Lung (tissue), 12 donors: ENCODE data around the gene RHEB. TPM values are rescaled to one million over a fixed set of nuclear protein-coding genes. Genes with fewer than 3 reads are reported as not detected.
A peak's percentile ranks its signal among the peaks of the same experiment; 100 is the strongest.

Experiments used
- ATAC-seq: fragments of 200-7000 bp; cut with Tn5 transposase; one replicate; pipeline ENCODE4 v1.9.1; 2020; ENCODE audit warnings: moderate number of reproducible peaks; ENCODE audit not compliant: insufficient read depth, low FRiP score
- DNase-seq, 3 donors: peaks; one replicate each; pipeline ENCODE4 v3.0.0-alpha.2; 2013 to 2017
- H3K27ac ChIP-seq, 2 donors: one replicate each; pipeline ENCODE4 v1.5.1; 2013; ENCODE audit warnings: mild to moderate bottlenecking in 2 of 2, moderate library complexity in 2 of 2, control low read depth in 1 of 2, inconsistent platforms in 1 of 2, low read depth in 1 of 2, low read length in 1 of 2
- H3K27me3 ChIP-seq, 3 donors: one replicate each; pipeline ENCODE4 v1.5.1; 2013; ENCODE audit warnings: low read length in 2 of 3; ENCODE audit not compliant: control insufficient read depth in 3 of 3, insufficient read depth in 3 of 3
- H3K36me3 ChIP-seq, 4 donors: one replicate each; pipeline ENCODE4 v1.5.1; 2013; ENCODE audit warnings: low read length in 4 of 4, mild to moderate bottlenecking in 1 of 4, moderate library complexity in 1 of 4; ENCODE audit not compliant: control insufficient read depth in 4 of 4, insufficient read depth in 4 of 4
- H3K4me1 ChIP-seq, 5 donors: one replicate each; pipeline ENCODE4 v1.5.1; 2013; ENCODE audit warnings: low read length in 5 of 5, mild to moderate bottlenecking in 2 of 5, moderate library complexity in 1 of 5; ENCODE audit not compliant: control insufficient read depth in 5 of 5, insufficient read depth in 5 of 5
- H3K4me3 ChIP-seq: one replicate; pipeline ENCODE4 v1.5.1; 2013; ENCODE audit warnings: mild to moderate bottlenecking, control low read depth, moderate library complexity
- H3K9ac ChIP-seq, 2 donors: one replicate each; pipeline ENCODE4 v1.5.1; 2013; ENCODE audit warnings: low read length in 2 of 2, control low read depth in 1 of 2; ENCODE audit not compliant: insufficient read depth in 1 of 2
- H3K9me3 ChIP-seq, 4 donors: one replicate each; pipeline ENCODE4 v1.5.1; 2013; ENCODE audit warnings: low read length in 3 of 4, mild to moderate bottlenecking in 1 of 4, moderate library complexity in 1 of 4; ENCODE audit not compliant: control insufficient read depth in 4 of 4, insufficient read depth in 3 of 4
- whole genome bisulfite sequencing, 2 donors: extraction: QIAGEN DNeasy Blood & Tissue Kit; methylation state at CpG; one replicate each; pipeline ENCODE4 v1.1.7; 2013; 5-methylcytosine and 5-hydroxymethylcytosine counted together
- polyA plus RNA-seq, 2 donors: library from polyadenylated mRNA; stranded (reverse); fragments of 200-250 nt; gene quantifications; one replicate each; pipeline ENCODE4 v1.2.1, GENCODE V29; 2013
- total RNA-seq, 2 donors: library from RNA; depleted of rRNA in 1 of 2; stranded (reverse); fragments of >200 nt in 1 of 2; gene quantifications; one replicate each; pipeline ENCODE4 v1.2.1, GENCODE V29; 2014 to 2021
- TF ChIP-seq, protein P1 (sequence below): IDR thresholded peaks from 2 replicates; pipeline ENCODE4 v1.5.1; 2012; ENCODE audit warnings: mild to moderate bottlenecking; ENCODE audit errors: control extremely low read depth, extremely low read depth
- donor health status: control.
- donor health status: control.
- donor health status: Bipolar disorder and iron deficiency.
- donor health status: healthy.
- donor health status: DM: yes; HTN: yes; CAD: no.

Gene RHEB
- total and polyA plus RNA-seq, 4 donors, result 65.6 to 117 (median 83.8) TPM

DNA sequence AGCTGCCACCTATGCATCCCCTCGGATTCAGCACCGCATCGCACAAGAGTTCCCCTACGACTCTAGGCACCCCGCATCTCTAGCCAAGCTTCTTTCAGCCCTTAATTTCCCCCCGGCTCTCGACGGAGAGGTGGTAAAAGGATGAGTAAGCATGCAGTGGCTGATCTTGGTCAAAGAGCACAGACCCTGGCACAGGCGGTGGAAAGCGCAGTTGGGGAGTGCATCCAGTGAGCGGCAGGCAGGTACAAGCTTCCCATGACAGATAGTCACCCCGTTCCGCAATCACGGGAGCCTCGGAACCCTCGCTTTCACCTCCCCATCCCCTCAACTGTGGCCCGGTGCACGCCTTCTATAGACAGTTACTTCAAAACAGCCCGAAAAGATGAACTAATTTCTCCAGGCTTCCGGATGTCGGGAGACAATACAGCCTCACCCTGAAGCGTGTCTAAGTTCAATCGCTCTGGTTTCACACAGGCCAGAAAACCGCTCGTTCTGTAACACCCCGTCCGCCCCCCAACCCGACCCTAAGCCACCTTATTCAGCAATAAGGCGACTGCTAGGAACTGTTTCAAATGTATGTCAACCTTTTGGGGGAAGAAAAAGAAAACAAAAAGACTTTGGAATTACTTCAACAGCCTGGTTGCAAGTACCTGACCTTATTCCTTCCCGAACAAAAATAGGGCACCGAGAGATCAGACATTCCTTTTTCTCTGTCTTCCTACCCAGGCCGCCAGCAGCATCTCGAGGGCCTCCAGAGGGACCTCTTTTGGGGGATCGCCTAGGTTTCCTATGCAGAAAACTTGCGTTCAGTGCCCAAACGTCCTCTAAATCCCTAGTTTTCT, 1.4 kb downstream of the RHEB start:
- TF ChIP-seq, protein P1, sequence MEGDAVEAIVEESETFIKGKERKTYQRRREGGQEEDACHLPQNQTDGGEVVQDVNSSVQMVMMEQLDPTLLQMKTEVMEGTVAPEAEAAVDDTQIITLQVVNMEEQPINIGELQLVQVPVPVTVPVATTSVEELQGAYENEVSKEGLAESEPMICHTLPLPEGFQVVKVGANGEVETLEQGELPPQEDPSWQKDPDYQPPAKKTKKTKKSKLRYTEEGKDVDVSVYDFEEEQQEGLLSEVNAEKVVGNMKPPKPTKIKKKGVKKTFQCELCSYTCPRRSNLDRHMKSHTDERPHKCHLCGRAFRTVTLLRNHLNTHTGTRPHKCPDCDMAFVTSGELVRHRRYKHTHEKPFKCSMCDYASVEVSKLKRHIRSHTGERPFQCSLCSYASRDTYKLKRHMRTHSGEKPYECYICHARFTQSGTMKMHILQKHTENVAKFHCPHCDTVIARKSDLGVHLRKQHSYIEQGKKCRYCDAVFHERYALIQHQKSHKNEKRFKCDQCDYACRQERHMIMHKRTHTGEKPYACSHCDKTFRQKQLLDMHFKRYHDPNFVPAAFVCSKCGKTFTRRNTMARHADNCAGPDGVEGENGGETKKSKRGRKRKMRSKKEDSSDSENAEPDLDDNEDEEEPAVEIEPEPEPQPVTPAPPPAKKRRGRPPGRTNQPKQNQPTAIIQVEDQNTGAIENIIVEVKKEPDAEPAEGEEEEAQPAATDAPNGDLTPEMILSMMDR, result no peak
- Histone ChIP-seq H3K27me3 (no peaks in the 10 kb centered on the region), H3K9me3 (no peaks in the 10 kb centered on the region), H3K4me3 (peak overlapping the region; percentile 91), H3K4me1 (peaks cover 0 to 39% (median 20%) of the 10 kb centered on the region in 5 donors), H3K9ac (peak overlapping the region; percentile 53 to 81), H3K36me3 (peaks cover 0 to 4% (median 0%) of the 10 kb centered on the region in 4 donors), H3K27ac (peak overlapping the region; percentile 97 to 100)
- 1 to 3% methylated on average over 36 of the region's 36 CpGs for WGBS, 2 donors
- DNase-seq, result peak; percentile 38 to 56 (median 50)
- no peak for ATAC-seq

DNA sequence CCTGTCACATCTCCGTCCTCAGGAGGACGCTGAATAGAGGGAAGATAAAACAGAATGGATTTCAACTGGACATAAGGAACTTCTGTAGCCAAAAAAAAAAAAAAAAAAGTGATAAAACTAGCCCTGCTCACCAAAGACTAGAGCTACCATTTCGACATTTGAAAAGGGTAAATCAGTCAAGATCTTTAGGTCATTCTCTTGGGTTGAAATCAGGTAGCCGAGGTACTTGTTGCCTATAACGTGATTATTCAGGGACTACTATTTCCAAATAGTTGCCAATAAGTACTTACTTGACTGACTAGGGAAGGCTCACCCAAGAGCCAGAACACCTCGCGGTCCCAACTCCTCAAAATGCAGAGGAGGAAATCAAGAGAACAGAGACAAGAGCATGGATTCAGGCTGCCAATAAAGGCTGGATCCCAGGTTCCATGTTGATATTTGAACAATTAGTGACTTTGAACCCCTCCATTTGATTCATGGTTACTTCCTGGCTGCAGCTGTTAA, 2.0 kb downstream of the RHEB start:
- peaks cover 0 to 40% (median 22%) of the 10 kb centered on the region in 5 donors for H3K4me1 ChIP-seq

DNA sequence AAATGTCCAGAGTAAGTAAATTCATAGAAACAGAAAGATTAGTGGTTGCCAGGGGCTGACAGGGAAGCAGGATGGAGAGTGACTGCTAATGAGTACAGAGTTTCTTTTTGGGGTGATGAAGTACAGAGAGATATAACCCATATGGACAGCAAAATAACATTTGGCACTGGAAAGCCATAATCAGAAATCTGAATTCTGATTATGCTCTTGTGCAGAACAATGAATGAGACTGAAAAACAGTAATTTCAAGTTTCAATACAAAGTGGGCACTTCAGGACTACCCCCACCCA, 4.5 kb downstream of the RHEB start:
- Histone ChIP-seq H3K27me3 (no peaks in the 10 kb centered on the region), H3K9me3 (no peaks in the 10 kb centered on the region), H3K36me3 (peaks cover 0 to 4% (median 0%) of the 10 kb centered on the region in 4 donors), H3K9ac (no peak overlapping the region), H3K27ac (no peak overlapping the region), H3K4me1 (peaks cover 0 to 42% (median 32%) of the 10 kb centered on the region in 5 donors), H3K4me3 (no peak overlapping the region)
- ATAC-seq (no peak), DNase-seq (peak; percentile 71 to 96 (median 94))
- TF ChIP-seq, protein P1, result no peak

More for the DNA sequence above, 2.0 kb downstream of the RHEB start:
- DNase-seq (no peak), ATAC-seq (no peak)
- Histone ChIP-seq H3K27ac (peak overlapping the region; percentile 97 to 100), H3K9me3 (no peaks in the 10 kb centered on the region), H3K4me3 (peak overlapping the region; percentile 91), H3K9ac (peak overlapping the region; percentile 53 to 81), H3K36me3 (peaks cover 0 to 4% (median 0%) of the 10 kb centered on the region in 4 donors), H3K27me3 (no peaks in the 10 kb centered on the region)
- TF ChIP-seq, protein P1, result no peak
- 70 to 81% methylated on average over 7 of the region's 7 CpGs for WGBS, 2 donors
